ENCODE data around the gene C20orf96. TPM values are rescaled to one million over a fixed set of nuclear protein-coding genes. Genes with fewer than 3 reads are reported as not detected.

The C20orf96 gene
- total and polyA plus RNA-seq, 2 donors (not counting 1 experiment from before 2014, with no cell fraction given), result 4.7 to 7.5 TPM

- no peaks in the 10 kb centered on the region for H3K9me3 ChIP-seq (ENCODE audit: control extremely low read depth in 1 of 3, control insufficient read depth in 2 of 3, insufficient read depth in 1 of 3, low read length in 2 of 3)
- POLR2A ChIA-PET, result no interaction called here
- peaks cover 9% of the 10 kb centered on the region for H3K4me1 Mint-ChIP-seq
These were observed 26.8 kb downstream of the C20orf96 start for GRCh38 chr20:263701-264100.

GRCh38 chr20:259981-260380 is 30.6 kb downstream of the C20orf96 start:
- Histone ChIP-seq H2AFZ (ENCODE audit: insufficient read depth, low read depth, low read length, poor library complexity, severe bottlenecking) (no peak overlapping the region), H3K4me2 (replicated peaks; ENCODE audit: low read depth, low read length, poor library complexity, severe bottlenecking) (no peak overlapping the region), H3K9ac (ENCODE audit: low read length) (no peak overlapping the region), H3K4me1 (ENCODE audit: control insufficient read depth in 2 of 2, insufficient read depth in 2 of 2, low read length in 2 of 2) (no peaks in the 10 kb centered on the region), H3K27me3 (replicated peaks in 1 of 4; ENCODE audit: control extremely low read depth in 1 of 4, control insufficient read depth in 3 of 4, insufficient read depth in 4 of 4, low read length in 3 of 4) (peaks cover 0 to 5% (median 2%) of the 10 kb centered on the region in 4 experiments), H3K36me3 (replicated peaks in 1 of 2; ENCODE audit: control extremely low read depth in 1 of 2, control insufficient read depth in 1 of 2, extremely low read depth in 1 of 2, insufficient read depth in 2 of 2, low read length in 1 of 2) (no peaks in the 10 kb centered on the region), H3K4me3 (ENCODE audit: control extremely low read depth in 1 of 5, extremely low read depth in 1 of 5, insufficient read depth in 1 of 5, low read depth in 2 of 5, low read length in 4 of 5) (no peak overlapping the region), H3K79me2 (ENCODE audit: control insufficient read depth, insufficient read depth, low read length) (no peaks in the 10 kb centered on the region), H3K27ac (ENCODE audit: low read length in 2 of 2) (no peak overlapping the region), H4K20me1 (ENCODE audit: control insufficient read depth, insufficient read depth, low read length, poor library complexity, severe bottlenecking) (no peaks in the 10 kb centered on the region), H3K9me3 (ENCODE audit: control extremely low read depth in 1 of 3, control insufficient read depth in 2 of 3, insufficient read depth in 1 of 3, low read length in 2 of 3) (no peaks in the 10 kb centered on the region)
- no CpG with 5 or more reads among the region's 2 CpGs for WGBS (ENCODE audit: insufficient coverage)
- ChIA-PET CTCF (interaction anchor here (0.6 to 4.2 kb wide), 2 partner anchors 68 to 71 kb away, joined by 3 to 17 read pairs; no protein-coding TSS in a partner anchor), POLR2A (no interaction called here)
- intact Hi-C loops (cut with micrococcal nuclease), result loop anchor here (2.0 kb wide), 1 partner anchor 71 kb away; no protein-coding TSS in a partner anchor
- DNase-seq (no peak), ATAC-seq (ENCODE audit: low read depth) (no peak)
- H3K4me3 Mint-ChIP-seq, result no peak overlapping the region
- H3K4me1 Mint-ChIP-seq, result no peaks in the 10 kb centered on the region
- TF ChIP-seq CTCF (IDR thresholded peaks at IDR 0.05) (no peak), EZH2 (IDR thresholded peaks at IDR 0.05; ENCODE audit: borderline replicate concordance, insufficient read depth, low read depth, low read length, poor library complexity, severe bottlenecking) (no peak)
- H3K27me3 Mint-ChIP-seq, result peaks cover 24% of the 10 kb centered on the region
- no peak overlapping the region for H3K27ac Mint-ChIP-seq
- no peaks in the 10 kb centered on the region for H3K9me3 Mint-ChIP-seq (ENCODE audit: insufficient read depth)

More at GRCh38 chr20:263701-264100, 26.8 kb downstream of the C20orf96 start:
- Histone ChIP-seq H3K4me1 (ENCODE audit: control insufficient read depth in 2 of 2, insufficient read depth in 2 of 2, low read length in 2 of 2) (peaks cover 3 to 8% of the 10 kb centered on the region in 2 donors), H3K9ac (ENCODE audit: low read length) (no peak overlapping the region), H3K4me3 (ENCODE audit: control extremely low read depth in 1 of 5, extremely low read depth in 1 of 5, insufficient read depth in 1 of 5, low read depth in 2 of 5, low read length in 4 of 5) (no peak overlapping the region), H2AFZ (ENCODE audit: insufficient read depth, low read depth, low read length, poor library complexity, severe bottlenecking) (no peak overlapping the region), H3K27me3 (replicated peaks in 1 of 4; ENCODE audit: control extremely low read depth in 1 of 4, control insufficient read depth in 3 of 4, insufficient read depth in 4 of 4, low read length in 3 of 4) (peaks cover 0 to 5% (median 1%) of the 10 kb centered on the region in 4 experiments), H3K79me2 (ENCODE audit: control insufficient read depth, insufficient read depth, low read length) (no peaks in the 10 kb centered on the region), H3K27ac (ENCODE audit: low read length in 2 of 2) (no peak overlapping the region), H3K4me2 (replicated peaks; ENCODE audit: low read depth, low read length, poor library complexity, severe bottlenecking) (no peak overlapping the region), H4K20me1 (ENCODE audit: control insufficient read depth, insufficient read depth, low read length, poor library complexity, severe bottlenecking) (no peaks in the 10 kb centered on the region), H3K36me3 (replicated peaks in 1 of 2; ENCODE audit: control extremely low read depth in 1 of 2, control insufficient read depth in 1 of 2, extremely low read depth in 1 of 2, insufficient read depth in 2 of 2, low read length in 1 of 2) (no peaks in the 10 kb centered on the region)
- 96% methylated on average over 13 of the region's 13 CpGs for WGBS (ENCODE audit: insufficient coverage)
- intact Hi-C loops (cut with micrococcal nuclease), result no loop called here
- CTCF ChIA-PET, result interaction anchor here (1.0 to 9.0 kb wide), 4 partner anchors 23 to 66 kb away, joined by 4 to 89 read pairs (median 8); no protein-coding TSS in a partner anchor
- Mint-ChIP-seq H3K27me3 (peaks cover 17% of the 10 kb centered on the region), H3K9me3 (ENCODE audit: insufficient read depth) (no peaks in the 10 kb centered on the region), H3K4me3 (no peak overlapping the region), H3K27ac (no peak overlapping the region)
- no peak for TF ChIP-seq CTCF (IDR thresholded peaks at IDR 0.05)
- no peak for TF ChIP-seq EZH2 (IDR thresholded peaks at IDR 0.05; ENCODE audit: borderline replicate concordance, insufficient read depth, low read depth, low read length, poor library complexity, severe bottlenecking)
- ATAC-seq (ENCODE audit: low read depth) (no peak), DNase-seq (no peak)
